SK-N-MC (cell line): Measurements from ENCODE around the gene TCF15.

ENCODE experiments used
- EZH2 ChIP-seq: fragments of 200-600 bp; sonication (generic); IDR thresholded peaks from one replicate; pipeline ENCODE4 v1.6.1; 2017; ENCODE audit warnings: antibody characterized with exemption
- FOXP2 ChIP-seq: optimal IDR thresholded peaks from 2 replicates; pipeline ENCODE3; 2011; ENCODE audit warnings: mild to moderate bottlenecking, moderate library complexity; ENCODE audit not compliant: insufficient read depth; ENCODE audit errors: extremely low read length, control extremely low read depth
- POLR2AphosphoS5 ChIP-seq: IDR thresholded peaks from 2 replicates; pipeline ENCODE4 v1.6.1; 2012; ENCODE audit warnings: mild to moderate bottlenecking, low read depth, low read length, borderline replicate concordance

GRCh38 chr20:642398-643174 lies 32.5 kb upstream of the TCF15 start:
- TF ChIP-seq FOXP2 (no peak), EZH2 (no peak), POLR2AphosphoS5 (no peak)
